ENCODE data around the gene ZNF579. TPM values are rescaled to one million over a fixed set of nuclear protein-coding genes. Genes with fewer than 3 reads are reported as not detected.
"Not testable (repeated sequence)": the region's sequence is repeated elsewhere in the genome, so short reads cannot be mapped to it uniquely, and the experiment has no call there.

Gene ZNF579
- total and polyA plus RNA-seq, 4 donors = 0.63 to 13.1 (median 12.7) TPM

DNA sequence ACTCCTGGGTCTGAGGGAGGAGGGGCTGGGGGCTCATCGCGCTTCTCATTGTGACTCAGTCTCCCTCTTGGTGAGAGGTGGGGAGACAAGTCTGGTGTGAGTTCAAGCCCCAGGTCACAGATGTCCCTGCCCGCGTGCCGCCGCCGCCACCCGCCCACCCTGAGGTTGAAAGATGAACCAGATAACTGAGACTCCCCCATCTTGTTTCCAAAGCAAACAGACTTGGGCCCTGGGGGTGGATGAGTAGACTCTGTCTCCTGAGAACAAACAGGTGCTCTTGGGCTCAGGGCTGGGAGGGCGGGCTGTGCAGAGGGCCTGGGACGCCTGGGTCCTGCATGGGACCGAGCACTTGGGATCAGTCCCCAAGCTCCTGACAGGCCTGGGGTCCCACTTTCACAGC lies 44.3 kb downstream of the ZNF579 start:
- WGBS, 2 donors = 94 to 96% methylated on average over 11 of the region's 11 CpGs
- no peaks in the 10 kb centered on the region for H3K4me1 ChIP-seq (ENCODE audit: control insufficient read depth in 1 of 2, insufficient read depth in 2 of 2, low read length in 2 of 2)
- H3K27me3 ChIP-seq (ENCODE audit: control insufficient read depth in 1 of 2, insufficient read depth in 2 of 2, low read length in 1 of 2) = no peaks in the 10 kb centered on the region
- H3K36me3 ChIP-seq (ENCODE audit: control insufficient read depth in 1 of 2, insufficient read depth in 2 of 2, low read length in 1 of 2) = no peaks in the 10 kb centered on the region
- intact Hi-C loops (cut with DNase I) = no loop called here
- H3K4me3 ChIP-seq (ENCODE audit: low read length in 2 of 2) = no peak overlapping the region
- DNase-seq (no peak), ATAC-seq (ENCODE audit: low FRiP score) (no peak)
- H3K27ac ChIP-seq (ENCODE audit: low read depth in 1 of 2, low read length in 2 of 2) = no peak overlapping the region
- H3K9me3 ChIP-seq (ENCODE audit: control insufficient read depth, low read length) = no peaks in the 10 kb centered on the region

DNA sequence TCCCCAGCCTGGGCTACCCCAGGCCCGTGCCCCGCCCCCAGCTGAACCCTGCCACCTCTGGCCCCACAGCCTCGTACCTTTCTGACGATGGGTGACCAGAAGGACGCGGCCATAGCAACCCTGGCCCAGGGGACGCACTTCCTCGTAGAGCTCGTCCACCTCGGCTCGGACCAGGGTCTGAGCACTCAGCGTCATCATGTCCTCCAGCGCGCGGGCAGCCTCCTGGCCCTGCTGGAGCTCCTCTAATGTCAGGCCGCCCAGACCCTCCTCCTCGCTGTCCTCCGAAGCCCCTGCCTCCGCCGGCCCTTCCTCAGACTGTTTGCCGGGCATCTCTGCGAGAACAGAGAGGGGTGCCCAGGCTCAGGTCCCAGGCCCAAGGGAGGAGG lies 44.7 kb downstream of the ZNF579 start:
- H3K27me3 ChIP-seq (ENCODE audit: control insufficient read depth in 1 of 2, insufficient read depth in 2 of 2, low read length in 1 of 2) = no peaks in the 10 kb centered on the region
- H3K36me3 ChIP-seq (ENCODE audit: control insufficient read depth in 1 of 2, insufficient read depth in 2 of 2, low read length in 1 of 2) = no peaks in the 10 kb centered on the region
- 88 to 90% methylated on average over 22 of the region's 22 CpGs for WGBS, 2 donors
- no peaks in the 10 kb centered on the region for H3K4me1 ChIP-seq (ENCODE audit: control insufficient read depth in 1 of 2, insufficient read depth in 2 of 2, low read length in 2 of 2)
- intact Hi-C loops (cut with DNase I) = no loop called here
- no peak for DNase-seq
- no peaks in the 10 kb centered on the region for H3K9me3 ChIP-seq (ENCODE audit: control insufficient read depth, low read length)
- no peak for ATAC-seq (ENCODE audit: low FRiP score)
- no peak overlapping the region for H3K27ac ChIP-seq (ENCODE audit: low read depth in 1 of 2, low read length in 2 of 2)
- H3K4me3 ChIP-seq (ENCODE audit: low read length in 2 of 2) = no peak overlapping the region

DNA sequence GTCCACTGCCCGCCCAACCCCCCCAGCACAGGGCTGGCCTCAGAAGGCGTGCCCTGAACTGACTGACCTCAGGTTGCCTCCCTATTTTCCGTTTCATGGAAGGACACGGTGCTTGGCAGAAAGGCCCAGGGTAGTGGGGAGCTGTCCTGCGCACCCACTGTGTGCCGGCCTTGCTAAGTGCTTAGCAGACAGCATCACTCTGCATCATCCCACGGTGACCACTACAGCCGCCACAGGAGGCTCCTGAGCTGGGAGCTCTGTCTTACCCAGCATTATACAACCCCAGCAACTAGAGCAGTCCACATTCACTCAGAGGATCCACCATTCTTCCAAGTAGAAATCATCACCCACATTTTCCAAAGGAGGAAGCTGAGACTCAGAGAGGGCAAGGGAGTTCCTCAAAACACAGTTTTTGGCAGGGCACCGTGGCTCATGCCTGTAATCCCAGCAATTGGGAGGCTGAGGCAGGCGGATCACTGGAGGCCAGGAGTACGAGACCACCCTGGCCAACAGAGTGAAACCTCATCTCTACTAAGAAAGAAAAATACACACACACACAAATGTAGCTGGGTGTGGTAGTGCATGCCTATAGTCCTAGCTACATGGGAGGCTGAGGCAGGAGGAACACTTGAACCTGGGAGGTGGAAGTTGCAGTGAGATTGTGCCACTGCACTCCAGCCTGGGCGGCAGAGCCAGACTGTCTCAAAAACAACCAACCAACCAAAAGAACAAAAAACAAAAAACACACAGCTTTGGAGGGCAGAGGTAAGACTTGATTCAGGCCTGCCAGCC lies 45.3 kb downstream of the ZNF579 start:
- H3K36me3 ChIP-seq (ENCODE audit: control insufficient read depth in 1 of 2, insufficient read depth in 2 of 2, low read length in 1 of 2) = no peaks in the 10 kb centered on the region
- no peaks in the 10 kb centered on the region for H3K4me1 ChIP-seq (ENCODE audit: control insufficient read depth in 1 of 2, insufficient read depth in 2 of 2, low read length in 2 of 2)
- no peaks in the 10 kb centered on the region for H3K27me3 ChIP-seq (ENCODE audit: control insufficient read depth in 1 of 2, insufficient read depth in 2 of 2, low read length in 1 of 2)
- no peaks in the 10 kb centered on the region for H3K9me3 ChIP-seq (ENCODE audit: control insufficient read depth, low read length)
- H3K27ac ChIP-seq (ENCODE audit: low read depth in 1 of 2, low read length in 2 of 2) = no peak overlapping the region
- intact Hi-C loops (cut with DNase I) = no loop called here
- ATAC-seq (ENCODE audit: low FRiP score) (no peak), DNase-seq (peak in 1 of 2 donors; percentile 48)
- no peak overlapping the region for H3K4me3 ChIP-seq (ENCODE audit: low read length in 2 of 2)
- 84 to 88% methylated on average over 12 of the region's 12 CpGs for WGBS, 2 donors

DNA sequence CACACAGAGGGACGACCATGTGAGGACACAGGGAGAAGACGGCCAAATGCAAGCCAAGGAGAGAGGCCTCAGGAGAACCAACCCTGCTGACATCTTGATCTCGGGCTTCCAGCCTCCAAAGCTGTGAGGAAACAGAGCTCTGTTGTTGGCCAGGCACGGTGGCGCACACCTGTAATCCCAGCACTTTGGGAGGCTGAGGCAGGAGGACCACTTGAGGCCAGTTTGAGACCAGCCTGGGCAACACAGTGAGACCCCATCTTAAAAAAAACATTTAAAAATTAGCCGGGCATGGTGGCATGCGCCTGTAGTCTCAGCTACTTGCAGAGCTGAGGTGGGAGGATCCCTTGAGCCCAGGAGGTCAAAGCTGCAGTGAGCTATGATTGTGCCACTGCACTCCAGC lies 46.4 kb downstream of the ZNF579 start:
- intact Hi-C loops (cut with DNase I); H3K27ac ChIP-seq (ENCODE audit: low read depth in 1 of 2, low read length in 2 of 2); H3K9me3 ChIP-seq (ENCODE audit: control insufficient read depth, low read length); H3K4me3 ChIP-seq (ENCODE audit: low read length in 2 of 2); H3K27me3 ChIP-seq (ENCODE audit: control insufficient read depth in 1 of 2, insufficient read depth in 2 of 2, low read length in 1 of 2); H3K36me3 ChIP-seq (ENCODE audit: control insufficient read depth in 1 of 2, insufficient read depth in 2 of 2, low read length in 1 of 2); H3K4me1 ChIP-seq (ENCODE audit: control insufficient read depth in 1 of 2, insufficient read depth in 2 of 2, low read length in 2 of 2); ATAC-seq (ENCODE audit: low FRiP score): not testable (repeated sequence)
- 91 to 93% methylated on average over 7 of the region's 7 CpGs for WGBS, 2 donors
- DNase-seq = peak in 1 of 2 donors; percentile 4

DNA sequence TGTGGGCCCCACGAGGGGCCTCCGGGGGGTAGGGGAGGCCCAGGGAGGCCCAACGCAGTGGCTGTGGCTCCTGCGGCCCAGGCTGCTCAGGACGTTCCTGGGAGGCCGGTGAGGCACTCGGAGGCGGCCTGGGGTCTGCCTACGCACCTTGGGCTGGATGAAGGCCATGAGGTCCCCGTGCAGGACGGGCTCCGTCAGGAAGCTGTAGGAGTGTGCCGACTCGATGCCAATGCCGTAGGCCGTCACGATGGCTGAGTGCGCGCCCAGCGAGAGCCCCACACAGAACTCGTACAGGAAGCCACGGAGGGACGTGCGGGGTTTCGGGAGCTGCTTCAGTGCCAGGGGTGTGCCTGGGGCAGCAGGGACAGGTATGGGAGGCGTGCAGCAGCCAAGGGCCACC lies 49.7 kb downstream of the ZNF579 start:
- Histone ChIP-seq H3K4me1 (ENCODE audit: control insufficient read depth in 1 of 2, insufficient read depth in 2 of 2, low read length in 2 of 2) (no peaks in the 10 kb centered on the region), H3K27ac (ENCODE audit: low read depth in 1 of 2, low read length in 2 of 2) (no peak overlapping the region), H3K4me3 (ENCODE audit: low read length in 2 of 2) (no peak overlapping the region), H3K27me3 (ENCODE audit: control insufficient read depth in 1 of 2, insufficient read depth in 2 of 2, low read length in 1 of 2) (no peaks in the 10 kb centered on the region), H3K9me3 (ENCODE audit: control insufficient read depth, low read length) (no peaks in the 10 kb centered on the region), H3K36me3 (ENCODE audit: control insufficient read depth in 1 of 2, insufficient read depth in 2 of 2, low read length in 1 of 2) (no peaks in the 10 kb centered on the region)
- ATAC-seq (ENCODE audit: low FRiP score) (no peak), DNase-seq (peak in 1 of 2 donors; percentile 24)
- WGBS, 2 donors = 92 to 93% methylated on average over 25 to 26 of the region's 26 CpGs
- intact Hi-C loops (cut with DNase I) = no loop called here

DNA sequence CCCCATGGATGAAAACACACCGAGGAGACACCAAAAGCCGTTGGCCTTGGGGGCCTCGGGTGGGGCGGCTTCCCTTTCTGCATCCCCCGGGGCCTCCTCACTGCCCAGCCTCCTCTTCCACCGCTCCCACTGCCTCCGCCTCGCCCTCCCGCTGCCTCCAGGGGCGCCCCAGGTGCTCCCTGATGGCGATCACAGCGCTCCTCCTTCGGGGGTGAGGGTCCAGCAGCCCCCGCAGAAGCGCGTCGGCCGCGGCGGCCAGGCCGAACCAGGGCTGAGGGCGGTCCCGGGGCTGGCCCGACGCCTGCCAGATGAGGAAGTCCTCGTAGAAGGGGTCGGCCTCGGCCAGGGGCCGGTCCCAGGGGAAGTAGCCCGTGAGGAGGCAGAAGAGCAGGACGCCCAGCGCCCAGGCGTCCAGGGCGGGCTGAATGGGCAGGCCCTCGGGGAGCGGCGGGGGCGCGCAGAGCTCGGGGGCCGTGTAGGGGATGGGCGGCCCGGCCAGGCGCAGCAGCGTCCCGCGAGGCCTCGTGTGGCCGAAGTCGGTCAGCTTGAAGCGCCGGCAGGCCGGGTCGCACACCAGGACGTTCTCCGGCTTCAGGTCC lies 50.9 kb downstream of the ZNF579 start:
- Histone ChIP-seq H3K27me3 (ENCODE audit: control insufficient read depth in 1 of 2, insufficient read depth in 2 of 2, low read length in 1 of 2) (no peaks in the 10 kb centered on the region), H3K27ac (ENCODE audit: low read depth in 1 of 2, low read length in 2 of 2) (no peak overlapping the region), H3K4me3 (ENCODE audit: low read length in 2 of 2) (no peak overlapping the region), H3K9me3 (ENCODE audit: control insufficient read depth, low read length) (no peaks in the 10 kb centered on the region), H3K36me3 (ENCODE audit: control insufficient read depth in 1 of 2, insufficient read depth in 2 of 2, low read length in 1 of 2) (no peaks in the 10 kb centered on the region), H3K4me1 (ENCODE audit: control insufficient read depth in 1 of 2, insufficient read depth in 2 of 2, low read length in 2 of 2) (no peaks in the 10 kb centered on the region)
- DNase-seq (peak in 1 of 2 donors; percentile 44), ATAC-seq (ENCODE audit: low FRiP score) (peak; percentile 11)
- intact Hi-C loops (cut with DNase I) = no loop called here
- WGBS, 2 donors = 90 to 92% methylated on average over 47 to 56 of the region's 56 CpGs

DNA sequence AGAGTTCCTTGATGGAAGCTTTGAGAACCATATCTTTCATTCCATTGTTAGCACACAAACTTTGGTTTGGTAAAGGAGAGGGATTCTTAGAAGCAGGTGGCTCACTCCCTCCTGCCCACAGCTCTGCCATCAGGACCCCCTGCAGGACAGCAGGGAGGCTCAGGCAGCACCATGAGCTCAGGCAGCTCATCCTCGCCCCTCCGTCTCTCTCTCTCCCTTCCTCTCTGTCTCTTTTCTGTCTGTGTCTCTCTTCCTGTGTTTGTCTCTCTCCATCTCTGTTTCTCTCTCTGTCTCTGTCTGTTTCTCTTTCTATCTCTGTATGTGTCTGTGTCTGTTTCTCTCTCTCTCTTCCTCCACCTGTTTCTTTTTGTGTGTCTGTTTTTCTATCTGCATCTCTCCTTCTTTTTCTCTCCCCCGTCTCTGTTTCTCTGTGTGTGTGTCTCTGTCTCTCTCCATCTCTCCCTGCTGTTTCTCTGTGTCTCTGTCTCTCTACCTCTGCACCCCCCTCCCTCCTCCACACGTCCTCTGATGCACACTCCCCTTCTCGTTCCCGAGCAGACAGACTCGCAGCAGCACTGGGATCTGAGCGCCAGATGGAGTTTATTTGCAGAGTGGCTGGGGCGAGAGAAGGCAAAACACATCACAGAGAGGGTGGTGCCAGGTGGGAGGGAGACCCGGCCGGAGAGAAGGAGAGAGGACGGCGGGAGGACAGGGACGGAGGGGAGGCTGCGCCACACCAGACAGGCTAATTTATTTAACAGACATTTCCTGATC lies 52.4 kb downstream of the ZNF579 start:
- intact Hi-C loops (cut with DNase I) = no loop called here
- WGBS, 2 donors = 14 to 17% methylated on average over 15 of the region's 15 CpGs
- Histone ChIP-seq H3K4me1 (ENCODE audit: control insufficient read depth in 1 of 2, insufficient read depth in 2 of 2, low read length in 2 of 2) (no peaks in the 10 kb centered on the region), H3K27me3 (ENCODE audit: control insufficient read depth in 1 of 2, insufficient read depth in 2 of 2, low read length in 1 of 2) (no peaks in the 10 kb centered on the region), H3K36me3 (ENCODE audit: control insufficient read depth in 1 of 2, insufficient read depth in 2 of 2, low read length in 1 of 2) (no peaks in the 10 kb centered on the region), H3K4me3 (ENCODE audit: low read length in 2 of 2) (no peak overlapping the region), H3K27ac (ENCODE audit: low read depth in 1 of 2, low read length in 2 of 2) (no peak overlapping the region), H3K9me3 (ENCODE audit: control insufficient read depth, low read length) (no peaks in the 10 kb centered on the region)
- peak in 1 of 2 donors; percentile 28 for DNase-seq
- no peak for ATAC-seq (ENCODE audit: low FRiP score)

DNA sequence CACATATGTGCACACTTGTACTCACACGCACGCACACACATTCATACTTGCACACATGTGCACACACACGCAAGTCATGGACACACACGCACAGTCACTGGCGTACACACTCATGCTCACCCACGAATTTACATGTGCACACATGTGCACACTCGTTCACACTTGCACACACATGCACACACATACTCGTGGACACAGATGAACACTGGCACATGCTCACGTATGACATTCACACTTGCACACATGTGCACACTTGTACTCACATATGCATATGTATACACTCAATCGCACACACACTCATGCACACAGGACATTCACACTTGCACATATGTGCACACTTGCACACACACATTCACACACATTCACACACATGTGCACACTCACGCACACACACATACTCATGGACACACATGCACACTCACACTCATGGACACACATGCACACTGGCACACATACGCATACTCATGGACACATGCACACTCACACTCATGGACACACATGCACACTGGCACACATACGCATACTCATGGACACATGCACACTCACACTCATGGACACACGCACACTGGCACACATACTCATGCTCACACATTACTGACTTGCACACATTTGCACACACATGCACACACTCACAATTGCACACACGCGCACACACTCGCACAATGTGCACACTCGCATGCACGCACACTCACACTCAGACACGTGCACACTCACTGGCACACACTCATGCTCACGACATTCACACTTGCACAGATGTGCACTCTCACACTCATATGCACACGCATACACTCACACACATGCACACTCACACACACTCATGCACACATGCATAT lies 53.2 kb downstream of the ZNF579 start:
- intact Hi-C loops (cut with DNase I) = no loop called here
- H3K4me3 ChIP-seq (ENCODE audit: low read length in 2 of 2) = no peak overlapping the region
- H3K4me1 ChIP-seq (ENCODE audit: control insufficient read depth in 1 of 2, insufficient read depth in 2 of 2, low read length in 2 of 2) = no peaks in the 10 kb centered on the region
- DNase-seq (no peak), ATAC-seq (ENCODE audit: low FRiP score) (no peak)
- no peaks in the 10 kb centered on the region for H3K27me3 ChIP-seq (ENCODE audit: control insufficient read depth in 1 of 2, insufficient read depth in 2 of 2, low read length in 1 of 2)
- no peak overlapping the region for H3K27ac ChIP-seq (ENCODE audit: low read depth in 1 of 2, low read length in 2 of 2)
- no peaks in the 10 kb centered on the region for H3K9me3 ChIP-seq (ENCODE audit: control insufficient read depth, low read length)
- 79 to 85% methylated on average over 22 of the region's 22 CpGs for WGBS, 2 donors
- no peaks in the 10 kb centered on the region for H3K36me3 ChIP-seq (ENCODE audit: control insufficient read depth in 1 of 2, insufficient read depth in 2 of 2, low read length in 1 of 2)
